Embryonic facial prominence (tissue), 1 donor: ENCODE measurements around the gene SMARCB1.

Source experiments
- DNase-seq: peaks from one replicate; pipeline ENCODE4 v3.0.0-alpha.2; 2016; ENCODE audit errors: extremely low spot score

SMARCB1 gene

GRCh38 chr22:23884140-23884539 is 97.4 kb downstream of the SMARCB1 start:
- DNase-seq: no peak
